MM.1S (cell line): ENCODE measurements around the gene ZDHHC11.
"Not testable (repeated sequence)": the region's sequence is repeated elsewhere in the genome, so short reads cannot be mapped to it uniquely, and the experiment has no call there.

Experiments
- DNase-seq: peaks from one replicate; pipeline ENCODE4 v3.0.0-alpha.2; 2015
- H2AFZ ChIP-seq: fragments of 300-600 bp; sonication (generic); 2 replicates; pipeline ENCODE4 v1.6.0; 2016; ENCODE audit warnings: antibody characterized with exemption, low read length
- H3F3A ChIP-seq: fragments of 300-600 bp; sonication (generic); 2 replicates; pipeline ENCODE4 v1.6.1; 2016; ENCODE audit warnings: mild to moderate bottlenecking, antibody characterized with exemption, low read length, moderate library complexity, mixed read lengths; ENCODE audit not compliant: insufficient read depth
- H3K27ac ChIP-seq: fragments of 300-600 bp; sonication (generic); 2 replicates; pipeline ENCODE4 v1.5.1; 2016; ENCODE audit warnings: mild to moderate bottlenecking, low read length
- H3K27me3 ChIP-seq: fragments of 300-600 bp; sonication (generic); replicated peaks from 2 replicates; pipeline ENCODE4 v1.6.0; 2016; ENCODE audit warnings: low read length; ENCODE audit not compliant: insufficient read depth
- H3K36me3 ChIP-seq: fragments of 300-600 bp; sonication (generic); replicated peaks from 2 replicates; pipeline ENCODE4 v1.6.1; 2016; ENCODE audit warnings: mild to moderate bottlenecking, low read length, mixed read lengths; ENCODE audit not compliant: insufficient read depth
- H3K4me1 ChIP-seq: fragments of 300-600 bp; sonication (generic); 2 replicates; pipeline ENCODE4 v1.6.1; 2016; ENCODE audit warnings: low read length, mixed read lengths
- H3K4me2 ChIP-seq: fragments of 300-600 bp; sonication (generic); 2 replicates; pipeline ENCODE4 v1.6.0; 2016; ENCODE audit warnings: low read depth, low read length
- H3K4me3 ChIP-seq: fragments of 300-600 bp; sonication (generic); 2 replicates; pipeline ENCODE4 v1.5.1; 2016; ENCODE audit warnings: low read length, mixed read lengths
- H3K79me2 ChIP-seq: fragments of 300-600 bp; sonication (generic); 2 replicates; pipeline ENCODE4 v1.6.1; 2016; ENCODE audit warnings: mixed run types, low read length, mixed read lengths
- H3K9ac ChIP-seq: fragments of 300-600 bp; sonication (generic); 2 replicates; pipeline ENCODE4 v1.6.1; 2016; ENCODE audit warnings: low read length, mixed read lengths
- H3K9me2 ChIP-seq: fragments of 300-600 bp; sonication (generic); replicated peaks from 2 replicates; pipeline ENCODE4 v1.6.1; 2016; ENCODE audit warnings: mild to moderate bottlenecking, low read length, mixed read lengths; ENCODE audit not compliant: insufficient read depth
- H3K9me3 ChIP-seq: fragments of 300-600 bp; sonication (generic); replicated peaks from 2 replicates; pipeline ENCODE4 v1.6.1; 2016; ENCODE audit warnings: mild to moderate bottlenecking, low read length, mixed read lengths; ENCODE audit not compliant: insufficient read depth
- H4K20me1 ChIP-seq: fragments of 300-600 bp; sonication (generic); 2 replicates; pipeline ENCODE4 v1.6.1; 2016; ENCODE audit warnings: mild to moderate bottlenecking, low read length, moderate library complexity, mixed read lengths; ENCODE audit not compliant: insufficient read depth
- CTCF ChIP-seq: fragments of 300-600 bp; sonication (generic); IDR thresholded peaks from 2 replicates; pipeline ENCODE4 v1.5.1; 2016; ENCODE audit warnings: antibody characterized with exemption, low read length, mixed read lengths
- EZH2 ChIP-seq: fragments of 300-600 bp; sonication (generic); optimal IDR thresholded peaks from 2 replicates; pipeline ENCODE3; 2017; ENCODE audit warnings: low read depth, mild to moderate bottlenecking, antibody characterized with exemption, low read length, mixed read lengths
- EZH2phosphoT487 ChIP-seq: fragments of 300-600 bp; sonication (generic); IDR thresholded peaks from 2 replicates; pipeline ENCODE4 v1.6.1; 2018; ENCODE audit warnings: antibody characterized with exemption, low read length

Gene ZDHHC11

GRCh38 chr5:751496-751895, 99.3 kb downstream of the ZDHHC11 start:
- Histone ChIP-seq H3K9me2 (no peaks in the 10 kb centered on the region), H3K4me1 (no peaks in the 10 kb centered on the region), H3K27me3 (no peaks in the 10 kb centered on the region), H3F3A (no peaks in the 10 kb centered on the region), H3K9me3 (no peaks in the 10 kb centered on the region), H3K9ac (no peak overlapping the region), H3K4me2 (no peak overlapping the region), H3K36me3 (no peaks in the 10 kb centered on the region), H4K20me1 (no peaks in the 10 kb centered on the region), H2AFZ (no peak overlapping the region), H3K4me3 (no peak overlapping the region), H3K79me2 (no peaks in the 10 kb centered on the region), H3K27ac (no peak overlapping the region)
- TF ChIP-seq EZH2 (no peak), CTCF (no peak), EZH2phosphoT487 (no peak)
- no peak for DNase-seq

GRCh38 chr5:750226-750625, 100.6 kb downstream of the ZDHHC11 start:
- not testable (repeated sequence) for H3K9ac ChIP-seq, H3K27me3 ChIP-seq, H3K9me2 ChIP-seq, H3K27ac ChIP-seq, H3K4me3 ChIP-seq, H2AFZ ChIP-seq, H3F3A ChIP-seq, DNase-seq, H3K36me3 ChIP-seq, H3K4me1 ChIP-seq, H4K20me1 ChIP-seq, H3K9me3 ChIP-seq, H3K4me2 ChIP-seq, H3K79me2 ChIP-seq

GRCh38 chr5:749101-749670, 101.6 kb downstream of the ZDHHC11 start:
- Histone ChIP-seq H3K9me2 (no peaks in the 10 kb centered on the region), H3K79me2 (no peaks in the 10 kb centered on the region), H3K4me1 (no peaks in the 10 kb centered on the region), H3K36me3 (no peaks in the 10 kb centered on the region), H3K9me3 (no peaks in the 10 kb centered on the region), H3K4me2 (no peak overlapping the region), H3K9ac (no peak overlapping the region), H3K27me3 (no peaks in the 10 kb centered on the region), H2AFZ (no peak overlapping the region), H3K27ac (no peak overlapping the region), H4K20me1 (no peaks in the 10 kb centered on the region), H3K4me3 (no peak overlapping the region), H3F3A (no peaks in the 10 kb centered on the region)
- DNase-seq, result no peak
- TF ChIP-seq EZH2phosphoT487 (no peak), CTCF (no peak), EZH2 (no peak)

- not testable (repeated sequence) for H2AFZ ChIP-seq, H3K27me3 ChIP-seq, H3K27ac ChIP-seq, H3F3A ChIP-seq, H3K9ac ChIP-seq, H3K36me3 ChIP-seq, H3K9me3 ChIP-seq, H3K9me2 ChIP-seq, H3K4me2 ChIP-seq, H3K4me3 ChIP-seq, H3K79me2 ChIP-seq, H3K4me1 ChIP-seq, H4K20me1 ChIP-seq, DNase-seq
Observed at GRCh38 chr5:748011-748980, 102.5 kb downstream of the ZDHHC11 start.

GRCh38 chr5:747303-747844, 103.4 kb downstream of the ZDHHC11 start:
- H2AFZ ChIP-seq, H3K4me1 ChIP-seq, H3K27ac ChIP-seq, H3F3A ChIP-seq, H3K79me2 ChIP-seq, H4K20me1 ChIP-seq, H3K9me2 ChIP-seq, H3K4me2 ChIP-seq, H3K4me3 ChIP-seq, H3K9ac ChIP-seq, DNase-seq, H3K9me3 ChIP-seq, H3K36me3 ChIP-seq, H3K27me3 ChIP-seq: not testable (repeated sequence)
